ENCODE data around the gene MYOG. TPM values are rescaled to one million over a fixed set of nuclear protein-coding genes. Genes with fewer than 3 reads are reported as not detected.

MYOG gene
- total and polyA plus RNA-seq, 2 experiments from 2014 or later: not detected

- Histone ChIP-seq H3K9me2 (replicated peaks; ENCODE audit: insufficient read depth) (no peaks in the 10 kb centered on the region), H3K79me2 (no peaks in the 10 kb centered on the region), H3K4me2 (no peak overlapping the region), H3K4me3 (no peak overlapping the region), H3K9me3 (ENCODE audit: low read depth) (no peaks in the 10 kb centered on the region), H3K4me1 (ENCODE audit: insufficient read depth) (peaks cover 6% of the 10 kb centered on the region), H2AFZ (no peak overlapping the region), H3K27ac (no peak overlapping the region), H3K27me3 (no peaks in the 10 kb centered on the region), H3K36me3 (replicated peaks; ENCODE audit: insufficient read depth, low read depth) (no peaks in the 10 kb centered on the region), H4K20me1 (ENCODE audit: insufficient read depth, poor library complexity, severe bottlenecking) (no peaks in the 10 kb centered on the region)
- DNase-seq (ENCODE audit: low spot score): no peak
- 93% methylated on average over 17 of the region's 17 CpGs for WGBS (ENCODE audit: low lambda C conversion rate, missing lambda C conversion rate)
- no peak for TF ChIP-seq CTCF (IDR thresholded peaks at IDR 0.05; ENCODE audit: poor library complexity)
- TF ChIP-seq EZH2 (IDR thresholded peaks at IDR 0.05; ENCODE audit: borderline replicate concordance): no peak
- no peak for TF ChIP-seq EZH2phosphoT487 (IDR thresholded peaks at IDR 0.05; ENCODE audit: low read depth, severe bottlenecking, unreplicated experiment)
Measured at GRCh38 chr1:203045336-203045735, 40.5 kb downstream of the MYOG start.

DNA sequence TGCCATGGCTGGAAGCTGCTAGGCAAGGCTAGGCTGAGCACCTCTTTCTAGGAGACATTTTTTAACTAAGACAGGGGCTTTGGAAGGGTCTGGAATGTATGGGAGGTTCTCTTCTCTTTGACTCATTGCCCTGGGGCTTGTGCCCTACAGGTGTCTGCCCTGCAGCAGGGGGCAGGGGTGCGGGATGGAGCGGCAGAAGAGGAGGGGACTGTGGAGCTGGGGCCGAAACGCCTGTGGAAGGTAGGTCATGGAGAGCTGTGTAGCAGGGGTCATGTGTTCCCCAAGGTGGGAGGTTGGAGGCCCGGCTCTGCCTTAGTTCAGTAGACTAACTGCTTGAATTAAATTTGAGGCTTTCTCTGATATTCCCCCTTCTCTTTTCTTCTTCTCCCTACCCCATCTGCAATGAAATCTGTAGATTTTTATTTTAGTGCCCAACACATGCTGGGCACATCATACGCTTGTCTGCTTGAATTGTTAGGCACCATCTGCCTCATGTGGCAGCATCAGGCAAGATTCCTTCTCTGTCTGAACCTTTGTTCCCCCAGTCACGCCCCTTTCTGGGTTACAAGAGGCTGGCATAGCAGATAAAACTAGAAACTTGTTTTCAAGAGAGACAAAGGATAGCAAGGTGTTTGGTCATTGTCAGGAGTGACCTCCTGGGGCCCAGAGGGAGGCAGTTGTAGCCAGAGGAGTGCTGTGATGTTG, 41.1 kb downstream of the MYOG start:
- Histone ChIP-seq H3K27ac (no peak overlapping the region), H3K36me3 (replicated peaks; ENCODE audit: insufficient read depth, low read depth) (no peaks in the 10 kb centered on the region), H3K4me3 (no peak overlapping the region), H4K20me1 (ENCODE audit: insufficient read depth, poor library complexity, severe bottlenecking) (no peaks in the 10 kb centered on the region), H3K4me2 (no peak overlapping the region), H3K79me2 (no peaks in the 10 kb centered on the region), H3K27me3 (no peaks in the 10 kb centered on the region), H3K9me2 (replicated peaks; ENCODE audit: insufficient read depth) (no peaks in the 10 kb centered on the region), H2AFZ (no peak overlapping the region), H3K9me3 (ENCODE audit: low read depth) (no peaks in the 10 kb centered on the region), H3K4me1 (ENCODE audit: insufficient read depth) (peaks cover 11% of the 10 kb centered on the region)
- WGBS (ENCODE audit: low lambda C conversion rate, missing lambda C conversion rate): 83% methylated on average over 7 of the region's 7 CpGs
- no peak for DNase-seq (ENCODE audit: low spot score)
- no peak for TF ChIP-seq EZH2 (IDR thresholded peaks at IDR 0.05; ENCODE audit: borderline replicate concordance)
- TF ChIP-seq CTCF (IDR thresholded peaks at IDR 0.05; ENCODE audit: poor library complexity): no peak
- TF ChIP-seq EZH2phosphoT487 (IDR thresholded peaks at IDR 0.05; ENCODE audit: low read depth, severe bottlenecking, unreplicated experiment): no peak

GRCh38 chr1:203043830-203044545, 41.8 kb downstream of the MYOG start:
- no peak for TF ChIP-seq EZH2 (IDR thresholded peaks at IDR 0.05; ENCODE audit: borderline replicate concordance)
- TF ChIP-seq CTCF (IDR thresholded peaks at IDR 0.05; ENCODE audit: poor library complexity): no peak
- no peak for TF ChIP-seq EZH2phosphoT487 (IDR thresholded peaks at IDR 0.05; ENCODE audit: low read depth, severe bottlenecking, unreplicated experiment)
- WGBS (ENCODE audit: low lambda C conversion rate, missing lambda C conversion rate): 99% methylated on average over 14 of the region's 14 CpGs
- Histone ChIP-seq H4K20me1 (ENCODE audit: insufficient read depth, poor library complexity, severe bottlenecking) (no peaks in the 10 kb centered on the region), H3K9me2 (replicated peaks; ENCODE audit: insufficient read depth) (no peaks in the 10 kb centered on the region), H3K4me2 (no peak overlapping the region), H3K9me3 (ENCODE audit: low read depth) (no peaks in the 10 kb centered on the region), H3K27ac (no peak overlapping the region), H3K79me2 (no peaks in the 10 kb centered on the region), H3K36me3 (replicated peaks; ENCODE audit: insufficient read depth, low read depth) (no peaks in the 10 kb centered on the region), H3K27me3 (no peaks in the 10 kb centered on the region), H2AFZ (no peak overlapping the region), H3K4me3 (no peak overlapping the region), H3K4me1 (ENCODE audit: insufficient read depth) (peaks cover 11% of the 10 kb centered on the region)
- DNase-seq (ENCODE audit: low spot score): no peak
